Keratinocyte (primary cell): ENCODE results near the gene ZBTB17. TPM values are rescaled to one million over a fixed set of nuclear protein-coding genes. Genes with fewer than 3 reads are reported as not detected.

Experiments used
- DNase-seq: peaks from one replicate; pipeline ENCODE4 v3.0.0-alpha.2; 2011; ENCODE audit warnings: low read depth, missing footprints, low spot score
- FAIRE-seq: peaks from 2 replicates; lab custom pipeline; 2011; peaks lifted over from hg19 to GRCh38; lab: Jason Lieb, UNC
- H2AFZ ChIP-seq: 2 replicates; pipeline ENCODE4 v1.6.0; 2012; ENCODE audit warnings: low read length, control low read depth, inconsistent platforms; ENCODE audit not compliant: control insufficient read depth
- H3K27ac ChIP-seq: 2 replicates; pipeline ENCODE4 v1.5.1; 2011; ENCODE audit warnings: low read length; ENCODE audit not compliant: control insufficient read depth, insufficient read depth
- H3K27me3 ChIP-seq: 3 replicates; pipeline ENCODE4 v1.6.0; 2011; ENCODE audit warnings: low read length; ENCODE audit not compliant: control insufficient read depth, insufficient read depth; ENCODE audit errors: extremely low read depth
- H3K36me3 ChIP-seq, 2 experiments: 2 replicates in 1 of 2; 3 replicates in 1 of 2; pipeline ENCODE4 v1.5.1; 2011; ENCODE audit warnings: low read length in 2 of 2, mild to moderate bottlenecking in 1 of 2; ENCODE audit not compliant: control insufficient read depth in 2 of 2, insufficient read depth in 2 of 2; ENCODE audit errors: extremely low read depth in 1 of 2
- H3K4me1 ChIP-seq: 3 replicates; pipeline ENCODE4 v1.5.1; 2011; ENCODE audit warnings: low read length; ENCODE audit not compliant: control insufficient read depth, insufficient read depth; ENCODE audit errors: extremely low read depth
- H3K4me2 ChIP-seq: 3 replicates; pipeline ENCODE4 v1.6.0; 2011; ENCODE audit warnings: low read depth, low read length; ENCODE audit not compliant: control insufficient read depth, insufficient read depth; ENCODE audit errors: extremely low read depth
- H3K4me3 ChIP-seq, 3 experiments: fragments of 200-600 bp in 1 of 3; sonication (generic) in 1 of 3; 2 replicates in 2 of 3; 3 replicates in 1 of 3; pipeline ENCODE4 v1.5.1; 2011 to 2016; ENCODE audit warnings: low read length in 3 of 3, mild to moderate bottlenecking in 3 of 3, control low read depth in 2 of 3, inconsistent platforms in 1 of 3, low read depth in 1 of 3, mixed read lengths in 1 of 3, mixed run types in 1 of 3, moderate library complexity in 1 of 3; ENCODE audit not compliant: control insufficient read depth in 2 of 3, insufficient read depth in 2 of 3; ENCODE audit errors: extremely low read depth in 1 of 3
- H3K79me2 ChIP-seq: 2 replicates; pipeline ENCODE4 v1.6.0; 2012; ENCODE audit warnings: low read length; ENCODE audit not compliant: control insufficient read depth, insufficient read depth
- H3K9ac ChIP-seq: 3 replicates; pipeline ENCODE4 v1.6.0; 2011; ENCODE audit warnings: low read length; ENCODE audit not compliant: control insufficient read depth, insufficient read depth; ENCODE audit errors: extremely low read depth
- H3K9me1 ChIP-seq: 3 replicates; pipeline ENCODE4 v1.6.0; 2011; ENCODE audit warnings: low read length; ENCODE audit not compliant: control insufficient read depth, insufficient read depth; ENCODE audit errors: extremely low read depth
- H3K9me3 ChIP-seq: 2 replicates; pipeline ENCODE4 v1.5.1; 2012; ENCODE audit warnings: low read depth, low read length; ENCODE audit not compliant: control insufficient read depth
- H4K20me1 ChIP-seq: 3 replicates; pipeline ENCODE4 v1.6.0; 2011; ENCODE audit warnings: low read length; ENCODE audit not compliant: control insufficient read depth, insufficient read depth; ENCODE audit errors: extremely low read depth
- EZH2 ChIP-seq: IDR thresholded peaks from one replicate; pipeline ENCODE4 v1.6.1; 2012; ENCODE audit warnings: inconsistent platforms, mild to moderate bottlenecking, low read length, moderate library complexity
- dilution Hi-C: fragments of 300-500 bp; cut with MboI; formaldehyde crosslinking; loops from one replicate; pipeline ENCODE4 v1.7.0; 2020; ENCODE audit warnings: low sequenced_read_pairs; ENCODE audit not compliant: extremely low pct_ligation_motif_present
- polyA plus RNA-seq, 5 experiments: library from polyadenylated mRNA; depleted of rRNA in 3 of 5; stranded (reverse) in 3 of 5; stranded (forward) in 1 of 5; unstranded in 1 of 5; fragments of >200 nt; gene quantifications; 1 replicate in 1 of 5; 2 replicates in 3 of 5; 3 replicates in 1 of 5; pipeline versions ENCODE4 v1.2.1 to v1.2.3, GENCODE V29; 2011 to 2012; ENCODE audit warnings: missing spikeins in 2 of 5, low read depth in 1 of 5, low replicate concordance in 1 of 5
- TF ChIP-seq, protein P1 (sequence below), 3 experiments: IDR thresholded peaks in 1 of 3; conservative IDR thresholded peaks in 1 of 3; optimal IDR thresholded peaks in 1 of 3; 2 replicates in 2 of 3; 3 replicates in 1 of 3; pipeline versions ENCODE3 to v1.5.1; 2011; ENCODE audit warnings: low read length in 3 of 3, mild to moderate bottlenecking in 3 of 3, moderate library complexity in 2 of 3, control low read depth in 1 of 3, inconsistent platforms in 1 of 3; ENCODE audit not compliant: insufficient read depth in 2 of 3; ENCODE audit errors: extremely low read depth in 1 of 3

The ZBTB17 gene
- polyA plus RNA-seq, 1 donor (not counting 4 experiments of a cell fraction or from before 2014, with no cell fraction given): 18.4 TPM

DNA sequence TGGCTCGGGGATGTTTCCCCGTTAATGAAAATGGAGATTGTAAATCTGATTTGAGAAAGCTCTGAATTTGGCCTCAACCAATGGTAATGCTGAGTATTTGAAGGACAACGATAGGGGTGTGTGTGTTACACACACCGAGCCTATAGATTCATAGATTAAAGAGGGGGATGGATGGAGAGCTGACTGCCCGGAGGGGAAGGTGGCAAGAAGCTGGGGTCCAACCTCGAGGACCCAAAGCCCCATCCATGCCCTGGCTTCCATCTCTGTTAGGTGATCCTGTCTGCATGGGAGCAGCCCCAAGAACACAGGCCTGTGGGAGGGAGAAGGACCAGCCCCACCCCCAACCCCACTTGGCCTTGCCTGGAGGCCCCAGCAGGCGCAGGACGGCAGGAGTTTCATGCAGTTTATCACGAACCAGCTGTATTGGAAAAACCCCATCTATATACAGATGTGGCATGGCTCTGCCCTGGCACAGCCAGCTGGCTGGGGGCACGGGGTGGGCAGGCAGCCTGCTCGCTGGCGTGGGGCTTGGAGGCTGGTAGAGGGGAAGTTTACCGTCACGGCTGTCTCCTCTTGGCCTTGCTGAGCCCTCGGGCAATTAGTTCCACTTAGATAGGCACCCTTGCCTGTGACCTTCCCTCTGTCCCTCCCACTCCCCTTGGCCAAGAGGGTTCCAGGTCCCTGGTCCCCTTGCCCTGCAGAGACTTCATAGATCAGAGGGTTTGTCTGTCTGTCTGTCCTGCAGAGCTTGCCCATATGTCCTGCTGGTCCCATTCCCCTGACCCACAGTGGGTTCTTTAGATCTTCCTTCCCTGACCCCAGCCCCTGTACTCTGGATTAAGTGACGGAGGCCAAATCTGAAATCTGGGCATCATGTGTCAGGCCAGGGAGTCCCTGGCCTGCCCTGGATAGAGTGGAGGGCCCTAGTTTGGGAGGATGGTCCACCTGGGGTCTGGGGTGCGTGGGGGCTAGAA, 38.9 kb upstream of the ZBTB17 start:
- H4K20me1 ChIP-seq: peaks cover 5% of the 10 kb centered on the region
- H3K79me2 ChIP-seq: no peaks in the 10 kb centered on the region
- H3K27ac ChIP-seq: no peak overlapping the region
- peaks cover 4% of the 10 kb centered on the region for H3K4me1 ChIP-seq
- no peaks in the 10 kb centered on the region for H3K9me1 ChIP-seq
- H3K36me3 ChIP-seq: no peaks in the 10 kb centered on the region
- no peak overlapping the region for H3K4me3 ChIP-seq
- H2AFZ ChIP-seq: no peak overlapping the region
- FAIRE-seq (no peak), DNase-seq (no peak)
- no peaks in the 10 kb centered on the region for H3K9me3 ChIP-seq
- H3K9ac ChIP-seq: no peak overlapping the region
- H3K4me2 ChIP-seq: no peak overlapping the region
- dilution Hi-C loops: no loop called here
- no peak for TF ChIP-seq EZH2
- TF ChIP-seq, protein P1, sequence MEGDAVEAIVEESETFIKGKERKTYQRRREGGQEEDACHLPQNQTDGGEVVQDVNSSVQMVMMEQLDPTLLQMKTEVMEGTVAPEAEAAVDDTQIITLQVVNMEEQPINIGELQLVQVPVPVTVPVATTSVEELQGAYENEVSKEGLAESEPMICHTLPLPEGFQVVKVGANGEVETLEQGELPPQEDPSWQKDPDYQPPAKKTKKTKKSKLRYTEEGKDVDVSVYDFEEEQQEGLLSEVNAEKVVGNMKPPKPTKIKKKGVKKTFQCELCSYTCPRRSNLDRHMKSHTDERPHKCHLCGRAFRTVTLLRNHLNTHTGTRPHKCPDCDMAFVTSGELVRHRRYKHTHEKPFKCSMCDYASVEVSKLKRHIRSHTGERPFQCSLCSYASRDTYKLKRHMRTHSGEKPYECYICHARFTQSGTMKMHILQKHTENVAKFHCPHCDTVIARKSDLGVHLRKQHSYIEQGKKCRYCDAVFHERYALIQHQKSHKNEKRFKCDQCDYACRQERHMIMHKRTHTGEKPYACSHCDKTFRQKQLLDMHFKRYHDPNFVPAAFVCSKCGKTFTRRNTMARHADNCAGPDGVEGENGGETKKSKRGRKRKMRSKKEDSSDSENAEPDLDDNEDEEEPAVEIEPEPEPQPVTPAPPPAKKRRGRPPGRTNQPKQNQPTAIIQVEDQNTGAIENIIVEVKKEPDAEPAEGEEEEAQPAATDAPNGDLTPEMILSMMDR (optimal IDR thresholded peaks at IDR 0.05 in 1 of 3, IDR thresholded peaks at IDR 0.05 in 1 of 3, conservative IDR thresholded peaks at IDR 0.05 in 1 of 3; ENCODE audit: extremely low read depth in 1 of 3, insufficient read depth in 2 of 3, low read length in 3 of 3): no peak
- no peaks in the 10 kb centered on the region for H3K27me3 ChIP-seq

DNA sequence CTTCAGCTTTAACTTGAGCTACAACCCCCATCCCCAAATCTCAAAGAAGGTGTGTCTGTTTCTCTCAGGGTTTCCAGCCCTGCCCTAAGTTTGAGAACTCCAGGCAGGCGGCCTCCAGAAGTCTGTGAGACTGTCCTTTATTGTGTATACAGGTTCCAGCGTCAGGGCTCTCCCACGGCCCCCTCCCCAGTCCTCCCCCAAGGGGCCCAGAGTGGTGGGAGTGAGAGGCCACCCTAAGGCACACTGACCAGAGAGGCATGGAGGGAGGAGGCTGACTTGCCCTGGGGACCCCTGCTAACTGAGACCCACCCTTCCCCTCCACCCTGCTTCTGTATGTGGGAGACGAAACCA, 38.0 kb upstream of the ZBTB17 start:
- dilution Hi-C loops: no loop called here
- TF ChIP-seq, protein P1 (optimal IDR thresholded peaks at IDR 0.05 in 1 of 3, IDR thresholded peaks at IDR 0.05 in 1 of 3, conservative IDR thresholded peaks at IDR 0.05 in 1 of 3; ENCODE audit: extremely low read depth in 1 of 3, insufficient read depth in 2 of 3, low read length in 3 of 3): no peak
- no peak for TF ChIP-seq EZH2
- Histone ChIP-seq H3K9ac (no peak overlapping the region), H4K20me1 (peaks cover 5% of the 10 kb centered on the region), H3K9me3 (no peaks in the 10 kb centered on the region), H3K27me3 (no peaks in the 10 kb centered on the region), H2AFZ (no peak overlapping the region), H3K4me1 (peaks cover 4% of the 10 kb centered on the region), H3K9me1 (no peaks in the 10 kb centered on the region), H3K4me3 (no peak overlapping the region), H3K36me3 (no peaks in the 10 kb centered on the region), H3K4me2 (no peak overlapping the region), H3K27ac (no peak overlapping the region), H3K79me2 (no peaks in the 10 kb centered on the region)
- DNase-seq (no peak), FAIRE-seq (no peak)
